A673 (cell line): ENCODE measurements around the gene NXPH3. TPM values are rescaled to one million over a fixed set of nuclear protein-coding genes. Genes with fewer than 3 reads are reported as not detected.

Experiments used
- BruUV-seq: library from RNA; stranded (reverse); fragments of 400-500 nt; replicated peaks from 2 replicates; lab custom pipeline; 2021; lab: Mats Ljungman, UMichigan
- CTCF ChIA-PET: fragments of 300-600 bp; sonication (Branson Sonifier 250); formaldehyde crosslinking; loops from one replicate; lab custom pipeline; 2022; ENCODE audit warnings: antibody characterized with exemption; lab: Charles Lee
- POLR2A ChIA-PET: fragments of 300-600 bp; sonication (Branson Sonifier 250); formaldehyde crosslinking; loops from one replicate; lab custom pipeline; 2022; ENCODE audit warnings: antibody characterized with exemption; ENCODE audit not compliant: low non-redundant PET; lab: Charles Lee
- DNase-seq: peaks from one replicate; pipeline ENCODE4 v3.0.0-alpha.2; 2015; ENCODE audit warnings: low spot score
- H3K27ac ChIP-seq: fragments of 200-600 bp; sonication (generic); 2 replicates; pipeline ENCODE4 v1.5.1; 2016; ENCODE audit warnings: mixed run types, low read depth, mild to moderate bottlenecking, mixed read lengths, antibody characterized with exemption, low read length; ENCODE audit not compliant: poor library complexity, severe bottlenecking
- H3K27me3 ChIP-seq: fragments of 200-600 bp; sonication (generic); replicated peaks from 2 replicates; pipeline ENCODE4 v1.6.1; 2017; ENCODE audit warnings: mixed run types, low read depth, mild to moderate bottlenecking, mixed read lengths, antibody characterized with exemption, low read length; ENCODE audit not compliant: insufficient read depth, poor library complexity
- H3K36me3 ChIP-seq: fragments of 200-600 bp; sonication (generic); 2 replicates; pipeline ENCODE4 v1.6.1; 2016; ENCODE audit warnings: mixed run types, mild to moderate bottlenecking, mixed read lengths, antibody characterized with exemption, low read length; ENCODE audit not compliant: insufficient read depth, poor library complexity, severe bottlenecking
- H3K4me1 ChIP-seq: fragments of 200-600 bp; sonication (generic); 2 replicates; pipeline ENCODE4 v1.6.1; 2017; ENCODE audit warnings: mixed run types, mild to moderate bottlenecking, mixed read lengths, antibody characterized with exemption, low read length; ENCODE audit not compliant: insufficient read depth, poor library complexity, severe bottlenecking
- H3K4me3 ChIP-seq: fragments of 200-600 bp; sonication (generic); 2 replicates; pipeline ENCODE4 v1.5.1; 2016; ENCODE audit warnings: low read depth, mixed run types, mild to moderate bottlenecking, mixed read lengths, low read length; ENCODE audit not compliant: poor library complexity, severe bottlenecking
- H3K9me3 ChIP-seq: fragments of 200-600 bp; sonication (generic); 2 replicates; pipeline ENCODE4 v1.6.1; 2016; ENCODE audit warnings: mixed run types, low read depth, mild to moderate bottlenecking, mixed read lengths, antibody characterized with exemption, low read length; ENCODE audit not compliant: poor library complexity, severe bottlenecking
- CTCF ChIP-seq: fragments of 300-800, 200-600 bp; sonication (generic); conservative IDR thresholded peaks from 2 replicates; pipeline ENCODE4 v1.5.1; 2017; ENCODE audit warnings: low read depth, mild to moderate bottlenecking, antibody characterized with exemption, low read length, moderate library complexity, mixed read lengths
- EZH2 ChIP-seq: fragments of 200-600 bp; sonication (generic); IDR thresholded peaks from 2 replicates; pipeline ENCODE4 v1.6.1; 2017; ENCODE audit warnings: borderline replicate concordance, low read depth, mild to moderate bottlenecking, mixed read lengths, antibody characterized with exemption, low read length; ENCODE audit not compliant: poor library complexity, severe bottlenecking
- intact Hi-C: fragments of 100-400 bp; cut with micrococcal nuclease; formaldehyde crosslinking; loops from one replicate; pipeline ENCODE4 v1.10.0; 2022; ENCODE audit not compliant: unreplicated experiment
- total RNA-seq: library from RNA; stranded (reverse); gene quantifications from 2 replicates; pipeline ENCODE4 v1.2.3, GENCODE V29; 2021

NXPH3 gene
- total RNA-seq, 1 experiment from 2014 or later, result 0.21 TPM

GRCh38 chr17:49613182-49613800, 37.6 kb downstream of the NXPH3 start:
- CTCF ChIA-PET, result interaction anchor here (0.6 kb wide), 1 partner anchor 56 kb away, joined by 3 read pairs; no protein-coding TSS in a partner anchor
- intact Hi-C loops, result no loop called here

GRCh38 chr17:49616086-49616485, 40.4 kb downstream of the NXPH3 start:
- H3K4me1 ChIP-seq, result peaks cover 11% of the 10 kb centered on the region
- TF ChIP-seq EZH2 (no peak), CTCF (peak; percentile 33; the same call in 1 of the 2 replicates)
- DNase-seq, result no peak
- H3K27ac ChIP-seq, result no peak overlapping the region
- BruUV-seq, result no TSS peak
- H3K4me3 ChIP-seq, result no peak overlapping the region
- ChIA-PET CTCF (no interaction called here), POLR2A (no interaction called here)
- no peaks in the 10 kb centered on the region for H3K9me3 ChIP-seq
- H3K36me3 ChIP-seq, result peaks cover 16% of the 10 kb centered on the region
- H3K27me3 ChIP-seq, result no peaks in the 10 kb centered on the region
- intact Hi-C loops, result no loop called here

More at GRCh38 chr17:49613182-49613800, 37.6 kb downstream of the NXPH3 start:
- Histone ChIP-seq H3K36me3 (peaks cover 14% of the 10 kb centered on the region), H3K27me3 (no peaks in the 10 kb centered on the region), H3K4me1 (peaks cover 11% of the 10 kb centered on the region), H3K4me3 (no peak overlapping the region), H3K9me3 (no peaks in the 10 kb centered on the region), H3K27ac (no peak overlapping the region)
- no peak for DNase-seq
- BruUV-seq, result no TSS peak
- TF ChIP-seq EZH2 (no peak), CTCF (no peak)
- POLR2A ChIA-PET, result interaction anchor here (0.6 kb wide), 1 partner anchor 614 kb away, joined by 10 read pairs; no protein-coding TSS in a partner anchor

GRCh38 chr17:49616601-49617131, 41.0 kb downstream of the NXPH3 start:
- Histone ChIP-seq H3K4me1 (peaks cover 11% of the 10 kb centered on the region), H3K27me3 (no peaks in the 10 kb centered on the region), H3K27ac (no peak overlapping the region), H3K9me3 (no peaks in the 10 kb centered on the region), H3K4me3 (no peak overlapping the region), H3K36me3 (peaks cover 18% of the 10 kb centered on the region)
- ChIA-PET CTCF (no interaction called here), POLR2A (no interaction called here)
- intact Hi-C loops, result no loop called here
- BruUV-seq, result no TSS peak
- no peak for DNase-seq
- TF ChIP-seq CTCF, result no peak
- no peak for TF ChIP-seq EZH2
